Ectodermal cell (in vitro differentiated cells): ENCODE data around the gene SPDYE3. TPM values are rescaled to one million over a fixed set of nuclear protein-coding genes. Genes with fewer than 3 reads are reported as not detected.
"Not testable (repeated sequence)": the region's sequence is repeated elsewhere in the genome, so short reads cannot be mapped to it uniquely, and the experiment has no call there.

Experiments used
- H3K27ac ChIP-seq: 2 replicates; pipeline ENCODE4 v1.7.0; 2013; ENCODE audit warnings: mild to moderate bottlenecking, low read depth, low read length; ENCODE audit not compliant: insufficient read depth, poor library complexity, severe bottlenecking
- H3K27me3 ChIP-seq: 2 replicates; pipeline ENCODE4 v1.7.0; 2013; ENCODE audit warnings: mild to moderate bottlenecking, low read length; ENCODE audit not compliant: insufficient read depth, control insufficient read depth, poor library complexity, severe bottlenecking
- H3K36me3 ChIP-seq: one replicate; pipeline ENCODE4 v1.7.0; 2013; ENCODE audit warnings: low read length; ENCODE audit not compliant: control insufficient read depth, insufficient read depth
- H3K4me1 ChIP-seq: one replicate; pipeline ENCODE4 v1.7.0; 2013; ENCODE audit warnings: low read length; ENCODE audit not compliant: control insufficient read depth, insufficient read depth
- H3K4me3 ChIP-seq: 2 replicates; pipeline ENCODE4 v1.7.0; 2013; ENCODE audit warnings: low read depth, low read length, control low read depth; ENCODE audit not compliant: insufficient read depth
- H3K9me3 ChIP-seq: 2 replicates; pipeline ENCODE4 v1.7.0; 2013; ENCODE audit warnings: mild to moderate bottlenecking, low read length, moderate library complexity; ENCODE audit not compliant: control insufficient read depth
- WGBS, 2 experiments: methylation state at CpG; one replicate each; pipeline ENCODE4 v1.1.7; 2013; ENCODE audit warnings: missing lambda C conversion rate in 2 of 2; 5-methylcytosine and 5-hydroxymethylcytosine counted together
- polyA plus RNA-seq, 4 experiments: library from polyadenylated mRNA; stranded (reverse); fragments of 50-300 nt; gene quantifications; one replicate each; pipeline ENCODE4 v1.2.3, GENCODE V29; 2013

Gene SPDYE3
- polyA plus RNA-seq (2013, experiment 1 of 4): not detected
- not detected for polyA plus RNA-seq (2013, experiment 2 of 4)
- polyA plus RNA-seq (2013, experiment 3 of 4): not detected
- not detected for polyA plus RNA-seq (2013, experiment 4 of 4)

GRCh38 chr7:100307402-100307801, at the start of gene SPDYE3:
SPDYE3 (plus strand) TSS chr7:100307702; CDS start chr7:100307886, 184 bp downstream.
- 95 to 96% methylated on average over 5 of the region's 8 CpGs for WGBS, 2 experiments
- not testable (repeated sequence) for H3K4me1 ChIP-seq, H3K27ac ChIP-seq, H3K36me3 ChIP-seq, H3K4me3 ChIP-seq, H3K27me3 ChIP-seq, H3K9me3 ChIP-seq

- 77 to 82% methylated on average over 8 of the region's 8 CpGs for WGBS, 2 experiments
- H3K27ac ChIP-seq, H3K27me3 ChIP-seq, H3K36me3 ChIP-seq, H3K4me1 ChIP-seq, H3K9me3 ChIP-seq, H3K4me3 ChIP-seq: not testable (repeated sequence)
These were observed 47.5 kb upstream of the SPDYE3 start for GRCh38 chr7:100259984-100260383.

GRCh38 chr7:100262896-100263295, 44.6 kb upstream of the SPDYE3 start:
- H3K4me3 ChIP-seq, H3K4me1 ChIP-seq, H3K27me3 ChIP-seq, H3K9me3 ChIP-seq, H3K27ac ChIP-seq, H3K36me3 ChIP-seq: not testable (repeated sequence)
- 87 to 96% methylated on average over 4 of the region's 4 CpGs for WGBS, 2 experiments

- H3K27me3 ChIP-seq, H3K4me3 ChIP-seq, H3K9me3 ChIP-seq, H3K36me3 ChIP-seq, H3K4me1 ChIP-seq, H3K27ac ChIP-seq: not testable (repeated sequence)
- 92 to 94% methylated on average over 4 of the region's 4 CpGs for WGBS, 2 experiments
These were observed 43.3 kb upstream of the SPDYE3 start for GRCh38 chr7:100264223-100264622.

GRCh38 chr7:100264669-100265165, 42.8 kb upstream of the SPDYE3 start:
- not testable (repeated sequence) for H3K27me3 ChIP-seq, H3K27ac ChIP-seq, H3K4me3 ChIP-seq, H3K4me1 ChIP-seq, H3K36me3 ChIP-seq, H3K9me3 ChIP-seq
- 96 to 97% methylated on average over 6 to 7 of the region's 7 CpGs for WGBS, 2 experiments

- H3K27ac ChIP-seq, H3K36me3 ChIP-seq, H3K9me3 ChIP-seq, H3K4me1 ChIP-seq, H3K4me3 ChIP-seq, H3K27me3 ChIP-seq: not testable (repeated sequence)
- 93 to 94% methylated on average over 5 of the region's 5 CpGs for WGBS, 2 experiments
These were observed 41.7 kb upstream of the SPDYE3 start for GRCh38 chr7:100265851-100266250.

- Histone ChIP-seq H3K4me3 (no peak overlapping the region), H3K36me3 (no peaks in the 10 kb centered on the region), H3K27ac (no peak overlapping the region), H3K9me3 (no peaks in the 10 kb centered on the region), H3K4me1 (peaks cover 4% of the 10 kb centered on the region), H3K27me3 (no peaks in the 10 kb centered on the region)
- 84 to 85% methylated on average over 10 of the region's 10 CpGs for WGBS, 2 experiments
These were observed 40.7 kb upstream of the SPDYE3 start for GRCh38 chr7:100266576-100267354.

GRCh38 chr7:100267648-100268047, 39.9 kb upstream of the SPDYE3 start:
- Histone ChIP-seq H3K4me3 (no peak overlapping the region), H3K27me3 (no peaks in the 10 kb centered on the region), H3K9me3 (no peaks in the 10 kb centered on the region), H3K4me1 (peaks cover 4% of the 10 kb centered on the region), H3K27ac (no peak overlapping the region), H3K36me3 (no peaks in the 10 kb centered on the region)
- 94 to 95% methylated on average over 6 of the region's 6 CpGs for WGBS, 2 experiments

- not testable (repeated sequence) for H3K36me3 ChIP-seq, H3K9me3 ChIP-seq, H3K27ac ChIP-seq, H3K27me3 ChIP-seq, H3K4me1 ChIP-seq, H3K4me3 ChIP-seq
- WGBS, 2 experiments: 96% methylated on average over 8 to 10 of the region's 11 CpGs
These were observed 38.6 kb upstream of the SPDYE3 start for GRCh38 chr7:100268882-100269281.

GRCh38 chr7:100269306-100270045, 38.0 kb upstream of the SPDYE3 start:
- H3K4me3 ChIP-seq, H3K4me1 ChIP-seq, H3K27me3 ChIP-seq, H3K36me3 ChIP-seq, H3K9me3 ChIP-seq, H3K27ac ChIP-seq: not testable (repeated sequence)
- WGBS, 2 experiments: 80 to 84% methylated on average over 14 of the region's 14 CpGs
